Karpas-422 (cell line): ENCODE data around the gene STXBP2. TPM values are rescaled to one million over a fixed set of nuclear protein-coding genes. Genes with fewer than 3 reads are reported as not detected.

Experiments
- DNase-seq: peaks from one replicate; pipeline ENCODE4 v3.0.0-alpha.2; 2015
- H2AFZ ChIP-seq: fragments of 200-600 bp; sonication (generic); 2 replicates; pipeline ENCODE4 v1.6.1; 2014; ENCODE audit warnings: antibody characterized with exemption, low read length, mixed read lengths
- H3K27ac ChIP-seq: fragments of 200-600 bp; sonication (generic); 2 replicates; pipeline ENCODE4 v1.5.1; 2014; ENCODE audit warnings: mild to moderate bottlenecking, low read length, moderate library complexity
- H3K27me3 ChIP-seq: fragments of 200-600 bp; sonication (generic); 2 replicates; pipeline ENCODE4 v1.6.1; 2014; ENCODE audit warnings: low read length, mixed read lengths
- H3K36me3 ChIP-seq: fragments of 200-600 bp; sonication (generic); 2 replicates; pipeline ENCODE4 v1.6.1; 2014; ENCODE audit warnings: low read length, mixed read lengths; ENCODE audit not compliant: insufficient read depth
- H3K4me1 ChIP-seq: fragments of 200-600 bp; sonication (generic); 2 replicates; pipeline ENCODE4 v1.6.1; 2014; ENCODE audit warnings: mild to moderate bottlenecking, low read length, mixed read lengths
- H3K4me2 ChIP-seq: fragments of 200-600 bp; sonication (generic); 2 replicates; pipeline ENCODE4 v1.6.1; 2014; ENCODE audit warnings: low read length, low read depth, mild to moderate bottlenecking; ENCODE audit not compliant: poor library complexity, severe bottlenecking
- H3K4me3 ChIP-seq: fragments of 200-600 bp; sonication (generic); 2 replicates; pipeline ENCODE4 v1.5.1; 2014; ENCODE audit warnings: mild to moderate bottlenecking, antibody characterized with exemption, low read length, mixed read lengths
- H3K79me2 ChIP-seq: fragments of 200-600 bp; sonication (generic); 2 replicates; pipeline ENCODE4 v1.6.1; 2014; ENCODE audit warnings: mild to moderate bottlenecking, low read length, mixed read lengths
- H3K9ac ChIP-seq: fragments of 200-600 bp; sonication (generic); 2 replicates; pipeline ENCODE4 v1.6.0; 2014; ENCODE audit warnings: low read length
- H3K9me2 ChIP-seq: fragments of 200-600 bp; sonication (generic), shearing (Covaris generic); replicated peaks from 2 replicates; pipeline ENCODE4 v1.6.0; 2014; ENCODE audit warnings: mild to moderate bottlenecking, low read length, moderate library complexity; ENCODE audit not compliant: insufficient read depth
- H3K9me3 ChIP-seq: fragments of 300-700, 200-600 bp; sonication (generic); 2 replicates; pipeline ENCODE4 v1.6.1; 2014; ENCODE audit warnings: low read length, mixed read lengths
- H4K20me1 ChIP-seq: fragments of 200-600 bp; sonication (generic); 2 replicates; pipeline ENCODE4 v1.6.1; 2014; ENCODE audit warnings: mild to moderate bottlenecking, antibody characterized with exemption, low read length, low read depth; ENCODE audit not compliant: insufficient read depth
- total RNA-seq: library from RNA; depleted of rRNA; stranded (reverse); fragments of >200 nt; shearing (Covaris generic); gene quantifications from 2 replicates; pipeline ENCODE4 v1.2.3, GENCODE V29; 2014; ENCODE audit warnings: low replicate concordance

Gene STXBP2
- total RNA-seq, 1 experiment from 2014 or later = 36.5 TPM

GRCh38 chr19:7662657-7663056 is 25.7 kb downstream of the STXBP2 start:
- no peaks in the 10 kb centered on the region for H3K36me3 ChIP-seq
- H3K4me3 ChIP-seq = no peak overlapping the region
- no peak overlapping the region for H2AFZ ChIP-seq
- H3K27ac ChIP-seq = no peak overlapping the region
- H3K27me3 ChIP-seq = no peaks in the 10 kb centered on the region
- no peaks in the 10 kb centered on the region for H3K79me2 ChIP-seq
- H4K20me1 ChIP-seq = no peaks in the 10 kb centered on the region
- H3K9me2 ChIP-seq = no peaks in the 10 kb centered on the region
- no peaks in the 10 kb centered on the region for H3K4me1 ChIP-seq
- H3K9ac ChIP-seq = no peak overlapping the region
- no peak overlapping the region for H3K4me2 ChIP-seq
- no peaks in the 10 kb centered on the region for H3K9me3 ChIP-seq
- no peak for DNase-seq

DNA sequence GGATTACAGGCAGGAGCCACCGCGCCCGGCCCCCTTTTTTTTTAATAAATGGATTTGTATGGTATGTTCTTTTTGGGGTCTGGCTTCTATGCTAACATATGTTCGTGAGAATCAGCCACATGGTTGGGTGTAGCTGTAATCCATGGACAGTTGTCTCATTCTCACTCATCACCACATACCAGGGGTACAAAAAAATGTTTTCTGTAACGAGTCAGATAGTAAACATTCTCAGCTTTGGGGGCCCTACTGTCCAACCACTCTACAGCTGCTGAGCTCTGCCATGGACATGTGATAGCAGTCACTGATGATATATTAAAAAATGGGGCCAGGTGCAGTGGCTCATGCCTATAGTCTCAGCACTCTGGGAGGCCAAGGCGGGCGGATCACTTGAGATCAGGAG is 26.8 kb downstream of the STXBP2 start:
- Histone ChIP-seq H3K27ac (no peak overlapping the region), H3K9ac (no peak overlapping the region), H2AFZ (no peak overlapping the region), H3K9me3 (no peaks in the 10 kb centered on the region), H4K20me1 (no peaks in the 10 kb centered on the region), H3K79me2 (no peaks in the 10 kb centered on the region), H3K9me2 (no peaks in the 10 kb centered on the region), H3K36me3 (no peaks in the 10 kb centered on the region), H3K4me3 (no peak overlapping the region), H3K4me1 (no peaks in the 10 kb centered on the region), H3K27me3 (no peaks in the 10 kb centered on the region), H3K4me2 (no peak overlapping the region)
- no peak for DNase-seq

GRCh38 chr19:7665076-7665475 is 28.2 kb downstream of the STXBP2 start:
- Histone ChIP-seq H3K27me3 (no peaks in the 10 kb centered on the region), H3K9ac (no peak overlapping the region), H3K4me1 (no peaks in the 10 kb centered on the region), H3K4me3 (no peak overlapping the region), H3K9me2 (no peaks in the 10 kb centered on the region), H3K79me2 (no peaks in the 10 kb centered on the region), H2AFZ (no peak overlapping the region), H4K20me1 (no peaks in the 10 kb centered on the region), H3K27ac (no peak overlapping the region), H3K9me3 (no peaks in the 10 kb centered on the region), H3K36me3 (no peaks in the 10 kb centered on the region), H3K4me2 (no peak overlapping the region)
- no peak for DNase-seq

DNA sequence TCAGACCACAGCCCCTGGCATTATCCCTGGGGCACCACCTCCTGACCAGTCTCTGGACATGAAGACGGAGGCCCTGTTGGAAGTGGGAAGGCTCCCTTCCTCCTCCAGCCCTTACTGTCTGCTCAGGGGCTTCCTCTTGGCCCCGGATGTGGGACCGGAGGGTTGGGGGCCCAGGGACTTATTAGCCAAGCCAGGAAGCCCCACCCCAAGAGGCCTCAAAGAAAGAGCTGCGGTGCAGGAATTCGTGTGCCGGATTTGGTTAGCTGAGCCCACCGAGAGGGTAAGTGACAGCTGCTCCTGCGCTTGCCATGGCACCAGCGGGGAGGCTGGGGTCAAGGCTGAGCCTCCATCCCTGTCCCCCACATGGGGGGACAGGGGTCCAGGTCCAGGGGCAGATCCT is 31.9 kb downstream of the STXBP2 start, which contains the start of gene RETN:
RETN (plus strand) TSS at position 208 of the 400 bp plus-strand sequence. CDS start 278 bp downstream, outside the sequence.
- Histone ChIP-seq H4K20me1 (no peaks in the 10 kb centered on the region), H3K4me1 (no peaks in the 10 kb centered on the region), H3K9ac (no peak within 1 kb of the TSS), H3K36me3 (no peaks in the 10 kb centered on the region), H2AFZ (no peak within 1 kb of the TSS), H3K9me2 (no peaks in the 10 kb centered on the region), H3K9me3 (no peaks in the 10 kb centered on the region), H3K4me2 (no peak within 1 kb of the TSS), H3K27ac (no peak within 1 kb of the TSS), H3K27me3 (no peaks in the 10 kb centered on the region), H3K79me2 (no peaks in the 10 kb centered on the region), H3K4me3 (no peak within 1 kb of the TSS)
- no peak for DNase-seq

DNA sequence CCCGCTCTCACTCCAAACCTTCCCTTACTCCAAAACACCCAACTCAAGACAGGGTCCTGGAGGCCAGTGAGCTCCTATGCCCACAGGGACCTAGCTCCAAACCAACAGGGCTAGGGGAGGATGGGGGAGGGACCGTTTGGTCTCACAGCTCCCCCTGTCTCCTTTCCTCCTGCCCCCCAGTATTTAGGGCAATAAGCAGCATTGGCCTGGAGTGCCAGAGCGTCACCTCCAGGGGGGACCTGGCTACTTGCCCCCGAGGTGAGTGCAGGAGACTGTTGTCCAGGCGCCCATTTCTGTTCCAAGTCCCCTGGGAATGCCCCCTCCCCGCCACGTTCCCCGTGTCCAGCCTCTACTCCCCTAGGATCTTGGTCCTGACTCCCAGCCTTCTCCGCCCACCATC is 32.7 kb downstream of the STXBP2 start:
- Histone ChIP-seq H3K36me3 (no peaks in the 10 kb centered on the region), H3K9me3 (no peaks in the 10 kb centered on the region), H4K20me1 (no peaks in the 10 kb centered on the region), H3K27ac (no peak overlapping the region), H3K9me2 (no peaks in the 10 kb centered on the region), H3K27me3 (no peaks in the 10 kb centered on the region), H3K4me2 (no peak overlapping the region), H3K4me3 (no peak overlapping the region), H3K79me2 (no peaks in the 10 kb centered on the region), H3K9ac (no peak overlapping the region), H3K4me1 (no peaks in the 10 kb centered on the region), H2AFZ (no peak overlapping the region)
- DNase-seq = no peak

- Histone ChIP-seq H3K36me3 (no peaks in the 10 kb centered on the region), H3K27ac (no peak overlapping the region), H3K79me2 (no peaks in the 10 kb centered on the region), H4K20me1 (no peaks in the 10 kb centered on the region), H3K4me2 (no peak overlapping the region), H3K9ac (no peak overlapping the region), H3K4me3 (no peak overlapping the region), H2AFZ (no peak overlapping the region), H3K27me3 (no peaks in the 10 kb centered on the region), H3K9me3 (no peaks in the 10 kb centered on the region), H3K4me1 (no peaks in the 10 kb centered on the region), H3K9me2 (no peaks in the 10 kb centered on the region)
- DNase-seq = no peak
These were observed 33.4 kb downstream of the STXBP2 start for GRCh38 chr19:7670150-7670783.

- Histone ChIP-seq H3K4me3 (no peak overlapping the region), H3K9me2 (no peaks in the 10 kb centered on the region), H3K79me2 (no peaks in the 10 kb centered on the region), H3K27ac (no peak overlapping the region), H3K4me1 (no peaks in the 10 kb centered on the region), H3K27me3 (no peaks in the 10 kb centered on the region), H3K36me3 (no peaks in the 10 kb centered on the region), H3K4me2 (no peak overlapping the region), H3K9me3 (no peaks in the 10 kb centered on the region), H4K20me1 (no peaks in the 10 kb centered on the region), H3K9ac (no peak overlapping the region), H2AFZ (no peak overlapping the region)
- DNase-seq = no peak
These were observed 33.9 kb downstream of the STXBP2 start for GRCh38 chr19:7670790-7671189.

DNA sequence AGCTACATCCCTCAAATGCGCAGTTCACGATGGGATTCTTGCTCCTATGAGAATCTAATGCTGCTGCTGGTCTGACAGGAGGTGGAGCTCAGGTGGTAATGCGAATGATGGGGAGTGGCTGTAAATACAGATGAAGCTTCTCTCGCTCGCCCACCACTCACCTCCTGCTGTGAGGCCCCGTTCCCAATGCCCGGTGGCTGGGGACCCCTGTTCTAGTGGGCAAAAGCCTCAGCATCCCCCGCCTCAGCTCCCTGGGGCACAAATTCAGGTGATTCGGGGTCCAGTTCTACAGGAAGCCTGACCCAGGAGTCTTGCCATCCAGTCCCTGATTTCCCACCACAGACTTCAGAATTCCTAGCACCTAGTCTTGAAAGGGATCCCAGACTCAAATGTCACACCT is 35.6 kb downstream of the STXBP2 start:
- Histone ChIP-seq H3K36me3 (no peaks in the 10 kb centered on the region), H3K79me2 (no peaks in the 10 kb centered on the region), H3K27me3 (no peaks in the 10 kb centered on the region), H3K9me3 (no peaks in the 10 kb centered on the region), H3K9me2 (no peaks in the 10 kb centered on the region), H3K27ac (no peak overlapping the region), H3K4me3 (no peak overlapping the region), H3K9ac (no peak overlapping the region), H4K20me1 (no peaks in the 10 kb centered on the region), H3K4me2 (no peak overlapping the region), H2AFZ (no peak overlapping the region), H3K4me1 (peaks cover 4% of the 10 kb centered on the region)
- DNase-seq = no peak
